ENCODE measurements around the gene NFATC4. TPM values are rescaled to one million over a fixed set of nuclear protein-coding genes. Genes with fewer than 3 reads are reported as not detected.
A peak's percentile ranks its signal among the peaks of the same experiment; 100 is the strongest.

Gene NFATC4
- total and polyA plus RNA-seq, 7 donors, result 2.7 to 12.0 (median 7.3) TPM

DNA sequence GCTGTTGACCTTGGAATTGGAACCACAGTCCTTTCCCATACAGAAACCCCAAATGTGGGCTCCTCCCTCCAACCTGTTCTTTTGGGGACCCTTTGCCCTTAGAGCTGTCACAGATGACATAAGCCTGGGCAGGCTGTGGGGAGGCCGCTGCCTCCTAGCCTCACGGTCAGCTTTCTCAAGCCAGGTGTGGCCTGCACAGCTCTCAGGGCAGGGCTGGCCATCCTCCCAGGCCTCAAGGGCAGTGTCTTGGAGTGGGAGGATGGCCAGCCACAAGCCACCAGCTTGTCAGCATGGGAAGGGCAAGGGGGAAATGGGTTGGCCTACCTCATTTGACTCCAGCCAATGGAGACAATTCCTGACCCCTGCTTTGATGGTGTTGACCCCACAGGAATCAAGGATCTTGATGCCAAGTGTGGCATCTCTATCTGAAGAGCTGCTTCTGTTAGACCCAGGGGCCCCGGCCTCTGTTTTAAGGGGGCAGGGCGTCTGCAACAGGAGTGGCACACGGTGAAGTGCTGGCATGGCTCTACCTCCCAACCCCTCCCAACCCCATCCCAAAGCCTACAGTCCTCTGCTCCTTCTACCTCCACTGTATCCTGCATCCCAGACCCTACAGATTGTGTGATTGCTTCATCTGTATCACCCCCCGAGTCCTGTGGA is 50.0 kb downstream of the NFATC4 start:
- TF ChIP-seq, protein P1, sequence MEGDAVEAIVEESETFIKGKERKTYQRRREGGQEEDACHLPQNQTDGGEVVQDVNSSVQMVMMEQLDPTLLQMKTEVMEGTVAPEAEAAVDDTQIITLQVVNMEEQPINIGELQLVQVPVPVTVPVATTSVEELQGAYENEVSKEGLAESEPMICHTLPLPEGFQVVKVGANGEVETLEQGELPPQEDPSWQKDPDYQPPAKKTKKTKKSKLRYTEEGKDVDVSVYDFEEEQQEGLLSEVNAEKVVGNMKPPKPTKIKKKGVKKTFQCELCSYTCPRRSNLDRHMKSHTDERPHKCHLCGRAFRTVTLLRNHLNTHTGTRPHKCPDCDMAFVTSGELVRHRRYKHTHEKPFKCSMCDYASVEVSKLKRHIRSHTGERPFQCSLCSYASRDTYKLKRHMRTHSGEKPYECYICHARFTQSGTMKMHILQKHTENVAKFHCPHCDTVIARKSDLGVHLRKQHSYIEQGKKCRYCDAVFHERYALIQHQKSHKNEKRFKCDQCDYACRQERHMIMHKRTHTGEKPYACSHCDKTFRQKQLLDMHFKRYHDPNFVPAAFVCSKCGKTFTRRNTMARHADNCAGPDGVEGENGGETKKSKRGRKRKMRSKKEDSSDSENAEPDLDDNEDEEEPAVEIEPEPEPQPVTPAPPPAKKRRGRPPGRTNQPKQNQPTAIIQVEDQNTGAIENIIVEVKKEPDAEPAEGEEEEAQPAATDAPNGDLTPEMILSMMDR (IDR thresholded peaks at IDR 0.05), result no peak
- Histone ChIP-seq H3K36me3 (ENCODE audit: insufficient read depth in 1 of 2, low read depth in 1 of 2) (no peaks in the 10 kb centered on the region), H3K4me1 (no peaks in the 10 kb centered on the region), H3K4me3 (no peak overlapping the region), H3K27me3 (ENCODE audit: insufficient read depth in 3 of 3, low read length in 2 of 3) (peaks cover 0 to 5% (median 0%) of the 10 kb centered on the region in 3 donors), H3K9me3 (no peaks in the 10 kb centered on the region), H3K27ac (no peak overlapping the region)
- 62 to 81% (median 74%) methylated on average over 6 of the region's 6 CpGs for WGBS, 3 donors
- ATAC-seq (no peak), DNase-seq (no peak)
- intact Hi-C loops (cut with DNase I), result no loop called here

DNA sequence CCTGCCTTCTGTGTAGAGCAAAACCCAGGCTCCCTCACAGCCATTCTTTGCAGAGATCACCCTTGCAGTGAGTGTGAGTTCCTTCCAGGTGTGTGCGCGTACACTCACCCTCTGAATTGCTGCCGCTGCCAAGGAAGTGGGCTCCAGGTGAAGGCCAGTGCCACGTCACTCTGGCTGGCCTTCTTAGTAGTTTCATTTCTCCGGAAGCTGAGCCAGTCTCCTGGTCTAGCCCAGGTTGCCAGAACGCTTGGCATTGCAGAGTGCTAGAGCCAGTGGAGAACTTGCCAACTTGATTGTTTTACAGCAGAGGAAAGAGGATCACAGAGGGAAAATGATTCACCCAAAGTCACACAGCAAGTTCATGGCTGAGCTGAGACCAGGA is 50.5 kb downstream of the NFATC4 start:
- H3K4me3 ChIP-seq, result no peak overlapping the region
- H3K27ac ChIP-seq, result no peak overlapping the region
- peaks cover 0 to 5% (median 0%) of the 10 kb centered on the region in 3 donors for H3K27me3 ChIP-seq (ENCODE audit: insufficient read depth in 3 of 3, low read length in 2 of 3)
- DNase-seq, result no peak
- TF ChIP-seq, protein P1 (IDR thresholded peaks at IDR 0.05), result no peak
- H3K4me1 ChIP-seq, result no peaks in the 10 kb centered on the region
- 48 to 50% (median 49%) methylated on average over 6 of the region's 6 CpGs for WGBS, 3 donors
- intact Hi-C loops (cut with DNase I), result no loop called here
- H3K9me3 ChIP-seq, result no peaks in the 10 kb centered on the region
- no peaks in the 10 kb centered on the region for H3K36me3 ChIP-seq (ENCODE audit: insufficient read depth in 1 of 2, low read depth in 1 of 2)
- ATAC-seq, result peak in 1 of 4 donors; percentile 30

DNA sequence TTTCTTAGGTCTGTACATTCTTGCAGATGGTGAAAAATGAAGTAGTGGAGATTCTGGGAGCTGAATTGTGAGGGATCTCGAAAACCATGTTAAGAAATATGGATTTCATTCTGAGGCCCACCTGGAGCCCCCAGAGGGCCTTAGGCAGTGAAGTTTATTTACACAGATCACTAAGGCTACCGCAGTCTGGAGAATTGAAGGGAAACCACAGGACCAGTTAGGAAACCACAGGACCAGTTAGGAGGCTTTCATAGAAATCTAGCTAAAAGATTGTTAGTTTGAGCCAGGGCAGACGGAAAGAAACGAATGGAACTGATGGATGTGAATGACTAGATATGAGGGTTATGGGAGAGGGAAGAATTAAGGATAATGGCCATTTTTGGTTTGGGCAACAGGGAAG is 54.3 kb downstream of the NFATC4 start:
- intact Hi-C loops (cut with DNase I), result no loop called here
- Histone ChIP-seq H3K27me3 (ENCODE audit: insufficient read depth in 3 of 3, low read length in 2 of 3) (peaks cover 0 to 5% (median 0%) of the 10 kb centered on the region in 3 donors), H3K4me3 (no peak overlapping the region), H3K27ac (no peak overlapping the region), H3K9me3 (no peaks in the 10 kb centered on the region), H3K36me3 (ENCODE audit: insufficient read depth in 1 of 2, low read depth in 1 of 2) (no peaks in the 10 kb centered on the region), H3K4me1 (no peaks in the 10 kb centered on the region)
- ATAC-seq (no peak), DNase-seq (no peak)
- TF ChIP-seq, protein P1 (IDR thresholded peaks at IDR 0.05), result no peak
- 75 to 80% (median 80%) methylated on average over 4 of the region's 4 CpGs for WGBS, 3 donors

DNA sequence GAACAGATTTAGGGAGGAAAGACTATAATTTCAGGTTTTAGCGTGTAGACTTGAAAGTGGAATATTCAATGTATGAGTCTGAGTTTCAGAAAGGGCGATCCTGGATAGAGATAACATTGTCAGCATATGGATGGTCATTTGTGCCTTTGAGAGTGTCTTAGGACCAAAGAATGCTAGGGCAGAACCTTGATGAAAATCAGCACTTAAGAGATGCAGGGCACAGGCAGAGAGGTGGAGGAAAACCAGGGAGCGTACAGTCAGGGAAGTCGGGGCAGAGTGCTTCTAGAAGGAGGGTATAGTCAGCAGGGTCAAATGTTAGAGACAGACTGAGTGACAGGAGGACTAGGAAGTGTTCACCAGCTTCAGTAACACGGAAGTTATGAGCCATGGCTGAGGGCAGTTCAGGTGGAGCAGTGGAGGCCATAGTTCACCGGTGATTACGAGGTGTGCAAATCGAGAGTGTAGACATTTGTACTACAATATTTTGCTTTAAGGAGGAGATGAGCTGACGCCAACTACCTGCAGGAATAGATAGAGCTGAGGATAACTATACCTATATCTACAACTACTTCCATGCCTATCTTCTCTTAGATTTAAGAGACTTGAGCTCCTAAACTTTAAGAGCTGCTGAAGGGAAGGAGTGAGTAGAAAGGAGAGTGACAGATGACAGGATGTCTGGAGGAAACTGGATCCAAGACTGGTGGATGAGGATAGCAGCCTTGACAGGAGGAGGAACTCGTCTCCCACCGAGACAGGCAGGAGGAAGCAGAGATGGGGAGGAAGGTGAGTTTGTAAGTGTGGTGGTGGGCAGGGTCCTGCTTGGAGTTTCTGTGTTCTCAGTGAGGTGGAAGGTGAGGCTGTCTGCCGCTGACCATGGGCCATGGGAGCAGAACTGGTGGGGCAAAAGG is 55.0 kb downstream of the NFATC4 start:
- TF ChIP-seq, protein P1 (IDR thresholded peaks at IDR 0.05), result no peak
- no peaks in the 10 kb centered on the region for H3K36me3 ChIP-seq (ENCODE audit: insufficient read depth in 1 of 2, low read depth in 1 of 2)
- H3K27ac ChIP-seq, result no peak overlapping the region
- DNase-seq (no peak), ATAC-seq (no peak)
- WGBS, 3 donors, result 71 to 72% (median 72%) methylated on average over 12 of the region's 12 CpGs
- H3K4me1 ChIP-seq, result no peaks in the 10 kb centered on the region
- H3K9me3 ChIP-seq, result no peaks in the 10 kb centered on the region
- H3K27me3 ChIP-seq (ENCODE audit: insufficient read depth in 3 of 3, low read length in 2 of 3), result peaks cover 0 to 5% (median 0%) of the 10 kb centered on the region in 3 donors
- intact Hi-C loops (cut with DNase I), result no loop called here
- no peak overlapping the region for H3K4me3 ChIP-seq

Data from psoas muscle (tissue), 8 donors.